ENCODE data around the gene NME4. TPM values are rescaled to one million over a fixed set of nuclear protein-coding genes. Genes with fewer than 3 reads are reported as not detected.
"Not testable (repeated sequence)": the region's sequence is repeated elsewhere in the genome, so short reads cannot be mapped to it uniquely, and the experiment has no call there.

The NME4 gene
- total RNA-seq, 2 experiments from 2014 or later: 22.9 to 24.2 TPM

GRCh38 chr16:381789-382717, 14.9 kb upstream of the NME4 start, which contains the start of gene PGAP6:
Gene PGAP6, minus strand, starts transcription at chr16:381978. Its CDS starts 157 bp downstream, at chr16:381821.
- Mint-ChIP-seq H3K4me3 (peak within 1 kb of the TSS; percentile 75), H3K9me3 (no peaks in the 10 kb centered on the region), H3K27ac (peak within 1 kb of the TSS; percentile 42), H3K36me3 (ENCODE audit: low read depth) (no peaks in the 10 kb centered on the region), H3K27me3 (no peaks in the 10 kb centered on the region), H3K4me1 (ENCODE audit: low read depth) (peaks cover 28% of the 10 kb centered on the region)
- no peak for TF ChIP-seq CTCF (IDR thresholded peaks at IDR 0.05)
- DNase-seq (peak; percentile 64), ATAC-seq (peak; percentile 70)
- CTCF ChIA-PET: no interaction called here
- POLR2A ChIA-PET: interaction anchor here (1.0 to 2.3 kb wide), 5 partner anchors 10 to 153 kb away, joined by 3 to 7 read pairs (median 4); partner anchors contain the start of gene LUC7L
- intact Hi-C loops (cut with micrococcal nuclease): no loop called here

- no peaks in the 10 kb centered on the region for H3K36me3 Mint-ChIP-seq (ENCODE audit: low read depth)
- no peaks in the 10 kb centered on the region for H3K27me3 Mint-ChIP-seq
- intact Hi-C loops (cut with micrococcal nuclease): no loop called here
- DNase-seq (peak; percentile 81), ATAC-seq (peak; percentile 64)
- H3K9me3 Mint-ChIP-seq: no peaks in the 10 kb centered on the region
- peaks cover 28% of the 10 kb centered on the region for H3K4me1 Mint-ChIP-seq (ENCODE audit: low read depth)
- peak overlapping the region; percentile 65 for H3K27ac Mint-ChIP-seq
- peak overlapping the region; percentile 75 for H3K4me3 Mint-ChIP-seq
- CTCF ChIA-PET: interaction anchor here (1.7 kb wide), 1 partner anchor 318 kb away, joined by 5 read pairs; no protein-coding TSS in a partner anchor
- TF ChIP-seq CTCF (IDR thresholded peaks at IDR 0.05): no peak
- POLR2A ChIA-PET: interaction anchor here (1.0 to 1.5 kb wide), 3 partner anchors 8 to 143 kb away, joined by 3 to 4 read pairs (median 4); no protein-coding TSS in a partner anchor
Observed at GRCh38 chr16:383326-384051, 13.5 kb upstream of the NME4 start.

- Mint-ChIP-seq H3K4me3 (no peak overlapping the region), H3K27me3 (no peaks in the 10 kb centered on the region), H3K36me3 (ENCODE audit: low read depth) (no peaks in the 10 kb centered on the region), H3K4me1 (ENCODE audit: low read depth) (peaks cover 23% of the 10 kb centered on the region), H3K9me3 (peaks cover under 1% of the 10 kb centered on the region), H3K27ac (no peak overlapping the region)
- ATAC-seq: no peak
- no peak for DNase-seq
- no peak for TF ChIP-seq CTCF (IDR thresholded peaks at IDR 0.05)
- ChIA-PET CTCF (no interaction called here), POLR2A (no interaction called here)
- intact Hi-C loops (cut with micrococcal nuclease): no loop called here
Observed at GRCh38 chr16:386641-387156, 10.3 kb upstream of the NME4 start.

GRCh38 chr16:387761-388666, 9.0 kb upstream of the NME4 start:
- H3K27me3 Mint-ChIP-seq; H3K4me3 Mint-ChIP-seq; CTCF ChIA-PET; POLR2A ChIA-PET; ATAC-seq; H3K36me3 Mint-ChIP-seq (ENCODE audit: low read depth); intact Hi-C loops (cut with micrococcal nuclease); DNase-seq; H3K9me3 Mint-ChIP-seq; H3K27ac Mint-ChIP-seq: not testable (repeated sequence)
- H3K4me1 Mint-ChIP-seq (ENCODE audit: low read depth): peaks cover 28% of the 10 kb centered on the region
